ENCODE results near the gene RHOJ. TPM values are rescaled to one million over a fixed set of nuclear protein-coding genes. Genes with fewer than 3 reads are reported as not detected.

The RHOJ gene
- total RNA-seq, 1 experiment from 2014 or later: not detected

- Mint-ChIP-seq H3K4me3 (ENCODE audit: unreplicated experiment) (no peak overlapping the region), H3K27me3 (ENCODE audit: insufficient read depth, unreplicated experiment) (peaks cover 14% of the 10 kb centered on the region), H3K36me3 (ENCODE audit: insufficient read depth, unreplicated experiment) (no peaks in the 10 kb centered on the region), H3K4me1 (ENCODE audit: low read depth, unreplicated experiment) (no peaks in the 10 kb centered on the region), H3K9me3 (ENCODE audit: unreplicated experiment) (peaks cover 14% of the 10 kb centered on the region), H3K27ac (ENCODE audit: unreplicated experiment) (no peak overlapping the region)
- ChIA-PET CTCF (interaction anchor here (0.7 kb wide), 1 partner anchor 9 kb away, joined by 3 read pairs; no protein-coding TSS in a partner anchor), POLR2A (no interaction called here)
- no peak overlapping the region for H3K4me3 ChIP-seq (ENCODE audit: low read depth, low read length)
- intact Hi-C loops (cut with micrococcal nuclease; ENCODE audit: unreplicated experiment): no loop called here
- no peaks in the 10 kb centered on the region for H3K4me1 ChIP-seq
- no peaks in the 10 kb centered on the region for H3K36me3 ChIP-seq (ENCODE audit: control insufficient read depth, insufficient read depth, low read length)
- TF ChIP-seq, protein P1, sequence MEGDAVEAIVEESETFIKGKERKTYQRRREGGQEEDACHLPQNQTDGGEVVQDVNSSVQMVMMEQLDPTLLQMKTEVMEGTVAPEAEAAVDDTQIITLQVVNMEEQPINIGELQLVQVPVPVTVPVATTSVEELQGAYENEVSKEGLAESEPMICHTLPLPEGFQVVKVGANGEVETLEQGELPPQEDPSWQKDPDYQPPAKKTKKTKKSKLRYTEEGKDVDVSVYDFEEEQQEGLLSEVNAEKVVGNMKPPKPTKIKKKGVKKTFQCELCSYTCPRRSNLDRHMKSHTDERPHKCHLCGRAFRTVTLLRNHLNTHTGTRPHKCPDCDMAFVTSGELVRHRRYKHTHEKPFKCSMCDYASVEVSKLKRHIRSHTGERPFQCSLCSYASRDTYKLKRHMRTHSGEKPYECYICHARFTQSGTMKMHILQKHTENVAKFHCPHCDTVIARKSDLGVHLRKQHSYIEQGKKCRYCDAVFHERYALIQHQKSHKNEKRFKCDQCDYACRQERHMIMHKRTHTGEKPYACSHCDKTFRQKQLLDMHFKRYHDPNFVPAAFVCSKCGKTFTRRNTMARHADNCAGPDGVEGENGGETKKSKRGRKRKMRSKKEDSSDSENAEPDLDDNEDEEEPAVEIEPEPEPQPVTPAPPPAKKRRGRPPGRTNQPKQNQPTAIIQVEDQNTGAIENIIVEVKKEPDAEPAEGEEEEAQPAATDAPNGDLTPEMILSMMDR (IDR thresholded peaks at IDR 0.05; ENCODE audit: insufficient read depth in 1 of 2, low read depth in 1 of 2, low read length in 1 of 2, severe bottlenecking in 1 of 2, unreplicated experiment in 1 of 2): no peak
- H3K27me3 ChIP-seq (replicated peaks; ENCODE audit: control insufficient read depth, insufficient read depth, low read length): no peaks in the 10 kb centered on the region
- DNase-seq: no peak
- peaks cover 3% of the 10 kb centered on the region; the same call in 1 of the 2 replicates for H3K9me3 ChIP-seq
- BruUV-seq (replicated peaks): no TSS peak
Observed at GRCh38 chr14:63342371-63342770, 138.1 kb downstream of the RHOJ start.

Other genes with a start within 250 kb of the RHOJ start
- gene KCNH5, start 159.0 kb upstream of the RHOJ start, total RNA-seq (2022): 0.09 TPM in 1 of 2 replicates, not detected in the other
- gene GPHB5, start 114.5 kb downstream of the RHOJ start, total RNA-seq (2022): not detected in 2 replicates

All from Caco-2 (cell line).